ENCODE results near the gene RFESD.

RFESD gene

GRCh38 chr5:95664204-95664786 is 17.7 kb downstream of the RFESD start:
- Mint-ChIP-seq H3K27ac (no peak overlapping the region), H3K27me3 (no peaks in the 10 kb centered on the region), H3K4me1 (no peaks in the 10 kb centered on the region), H3K36me3 (no peaks in the 10 kb centered on the region), H3K4me3 (no peak overlapping the region), H3K9me3 (no peaks in the 10 kb centered on the region)
- DNase-seq = no peak
- ATAC-seq (replicated peaks) = no peak

- ATAC-seq (replicated peaks) = no peak
- Mint-ChIP-seq H3K36me3 (no peaks in the 10 kb centered on the region), H3K4me1 (no peaks in the 10 kb centered on the region)
Observed at GRCh38 chr5:95667061-95667618, 20.6 kb downstream of the RFESD start.

GRCh38 chr5:95667678-95668077 is 21.1 kb downstream of the RFESD start:
- H3K27ac Mint-ChIP-seq = no peak overlapping the region
- H3K36me3 Mint-ChIP-seq = no peaks in the 10 kb centered on the region
- H3K9me3 Mint-ChIP-seq = no peaks in the 10 kb centered on the region
- no peak for ATAC-seq (replicated peaks)
- no peak overlapping the region for H3K4me3 Mint-ChIP-seq
- H3K4me1 Mint-ChIP-seq = no peaks in the 10 kb centered on the region
- H3K27me3 Mint-ChIP-seq = no peaks in the 10 kb centered on the region
- no peak for DNase-seq

More at GRCh38 chr5:95667061-95667618, 20.6 kb downstream of the RFESD start:
- Mint-ChIP-seq H3K27ac (no peak overlapping the region), H3K27me3 (no peaks in the 10 kb centered on the region), H3K9me3 (no peaks in the 10 kb centered on the region), H3K4me3 (no peak overlapping the region)
- no peak for DNase-seq

GRCh38 chr5:95668216-95668615 is 21.6 kb downstream of the RFESD start:
- no peak overlapping the region for H3K4me3 Mint-ChIP-seq
- no peaks in the 10 kb centered on the region for H3K36me3 Mint-ChIP-seq
- no peak for DNase-seq
- no peaks in the 10 kb centered on the region for H3K4me1 Mint-ChIP-seq
- no peaks in the 10 kb centered on the region for H3K27me3 Mint-ChIP-seq
- no peak for ATAC-seq (replicated peaks)
- no peak overlapping the region for H3K27ac Mint-ChIP-seq
- no peaks in the 10 kb centered on the region for H3K9me3 Mint-ChIP-seq

- ATAC-seq (replicated peaks) (no peak), DNase-seq (no peak)
- no peaks in the 10 kb centered on the region for H3K36me3 Mint-ChIP-seq
- no peak overlapping the region for H3K27ac Mint-ChIP-seq
- no peaks in the 10 kb centered on the region for H3K9me3 Mint-ChIP-seq
- no peaks in the 10 kb centered on the region for H3K27me3 Mint-ChIP-seq
- no peaks in the 10 kb centered on the region for H3K4me1 Mint-ChIP-seq
- no peak overlapping the region for H3K4me3 Mint-ChIP-seq
Observed at GRCh38 chr5:95668728-95669127, 22.2 kb downstream of the RFESD start.

GRCh38 chr5:95669540-95669939 is 23.0 kb downstream of the RFESD start:
- ATAC-seq (replicated peaks) = no peak
- no peak for DNase-seq
- Mint-ChIP-seq H3K27me3 (no peaks in the 10 kb centered on the region), H3K9me3 (no peaks in the 10 kb centered on the region), H3K36me3 (no peaks in the 10 kb centered on the region), H3K4me1 (no peaks in the 10 kb centered on the region), H3K27ac (no peak overlapping the region), H3K4me3 (no peak overlapping the region)

- DNase-seq = no peak
- H3K27me3 Mint-ChIP-seq = no peaks in the 10 kb centered on the region
- no peaks in the 10 kb centered on the region for H3K36me3 Mint-ChIP-seq
- no peak overlapping the region for H3K27ac Mint-ChIP-seq
- no peak overlapping the region for H3K4me3 Mint-ChIP-seq
- no peaks in the 10 kb centered on the region for H3K4me1 Mint-ChIP-seq
- no peaks in the 10 kb centered on the region for H3K9me3 Mint-ChIP-seq
- ATAC-seq (replicated peaks) = no peak
Observed at GRCh38 chr5:95669985-95670384, 23.4 kb downstream of the RFESD start.

- ATAC-seq (replicated peaks) (no peak), DNase-seq (no peak)
- Mint-ChIP-seq H3K4me1 (no peaks in the 10 kb centered on the region), H3K27ac (no peak overlapping the region), H3K27me3 (no peaks in the 10 kb centered on the region), H3K4me3 (no peak overlapping the region), H3K36me3 (no peaks in the 10 kb centered on the region), H3K9me3 (no peaks in the 10 kb centered on the region)
Observed at GRCh38 chr5:95670568-95670967, 24.0 kb downstream of the RFESD start.

GRCh38 chr5:95671826-95672225 is 25.2 kb downstream of the RFESD start:
- no peak overlapping the region for H3K27ac Mint-ChIP-seq
- no peaks in the 10 kb centered on the region for H3K4me1 Mint-ChIP-seq
- ATAC-seq (replicated peaks) = no peak
- no peak overlapping the region for H3K4me3 Mint-ChIP-seq
- H3K27me3 Mint-ChIP-seq = no peaks in the 10 kb centered on the region
- no peaks in the 10 kb centered on the region for H3K9me3 Mint-ChIP-seq
- H3K36me3 Mint-ChIP-seq = no peaks in the 10 kb centered on the region
- DNase-seq = no peak

GRCh38 chr5:95672641-95673040 is 26.1 kb downstream of the RFESD start:
- no peaks in the 10 kb centered on the region for H3K4me1 Mint-ChIP-seq
- no peak overlapping the region for H3K27ac Mint-ChIP-seq
- no peaks in the 10 kb centered on the region for H3K9me3 Mint-ChIP-seq
- no peak overlapping the region for H3K4me3 Mint-ChIP-seq
- H3K27me3 Mint-ChIP-seq = no peaks in the 10 kb centered on the region
- DNase-seq = no peak
- no peak for ATAC-seq (replicated peaks)
- H3K36me3 Mint-ChIP-seq = no peaks in the 10 kb centered on the region

GRCh38 chr5:95673081-95673480 is 26.5 kb downstream of the RFESD start:
- H3K27ac Mint-ChIP-seq = no peak overlapping the region
- H3K36me3 Mint-ChIP-seq = no peaks in the 10 kb centered on the region
- no peaks in the 10 kb centered on the region for H3K4me1 Mint-ChIP-seq
- no peak overlapping the region for H3K4me3 Mint-ChIP-seq
- DNase-seq = no peak
- ATAC-seq (replicated peaks) = no peak
- H3K9me3 Mint-ChIP-seq = no peaks in the 10 kb centered on the region
- H3K27me3 Mint-ChIP-seq = no peaks in the 10 kb centered on the region

GRCh38 chr5:95682891-95683290 is 36.3 kb downstream of the RFESD start, which contains the start of gene SPATA9:
TSS of gene SPATA9 (minus strand) at chr5:95682991. CDS start at chr5:95682854, 137 bp downstream.
- DNase-seq (no peak), ATAC-seq (replicated peaks) (no peak)
- no peaks in the 10 kb centered on the region for H3K36me3 Mint-ChIP-seq
- peaks cover 10 to 12% of the 10 kb centered on the region in 2 donors for H3K27me3 Mint-ChIP-seq
- peaks cover 0 to 1% of the 10 kb centered on the region in 2 donors for H3K9me3 Mint-ChIP-seq
- no peak within 1 kb of the TSS for H3K27ac Mint-ChIP-seq
- no peaks in the 10 kb centered on the region for H3K4me1 Mint-ChIP-seq
- H3K4me3 Mint-ChIP-seq = no peak within 1 kb of the TSS

GRCh38 chr5:95684361-95684760 is 37.8 kb downstream of the RFESD start:
- no peak overlapping the region for H3K27ac Mint-ChIP-seq
- H3K4me1 Mint-ChIP-seq = no peaks in the 10 kb centered on the region
- ATAC-seq (replicated peaks) (no peak), DNase-seq (no peak)
- peaks cover 10 to 12% of the 10 kb centered on the region in 2 donors for H3K27me3 Mint-ChIP-seq
- peaks cover 0 to 3% of the 10 kb centered on the region in 2 donors for H3K9me3 Mint-ChIP-seq
- no peak overlapping the region for H3K4me3 Mint-ChIP-seq
- H3K36me3 Mint-ChIP-seq = no peaks in the 10 kb centered on the region

- peaks cover 5 to 8% of the 10 kb centered on the region in 2 donors for H3K27me3 Mint-ChIP-seq
- H3K4me3 Mint-ChIP-seq = no peak overlapping the region
- H3K27ac Mint-ChIP-seq = no peak overlapping the region
- peaks cover 0 to 3% of the 10 kb centered on the region in 2 donors for H3K9me3 Mint-ChIP-seq
- ATAC-seq (replicated peaks) (no peak), DNase-seq (no peak)
- H3K4me1 Mint-ChIP-seq = no peaks in the 10 kb centered on the region
- no peaks in the 10 kb centered on the region for H3K36me3 Mint-ChIP-seq
Observed at GRCh38 chr5:95686651-95687050, 40.1 kb downstream of the RFESD start.

GRCh38 chr5:95689680-95690079 is 43.1 kb downstream of the RFESD start:
- Mint-ChIP-seq H3K4me1 (no peaks in the 10 kb centered on the region), H3K27me3 (no peaks in the 10 kb centered on the region), H3K4me3 (no peak overlapping the region), H3K9me3 (peaks cover 0 to 1% of the 10 kb centered on the region in 2 donors), H3K27ac (no peak overlapping the region), H3K36me3 (no peaks in the 10 kb centered on the region)
- ATAC-seq (replicated peaks) = no peak
- no peak for DNase-seq

All from stimulated activated naive B cell treated with anti-CD40 and anti-IgM and Interleukin-4, amounts not matched to agents 10 μg/mL and 1 μg/mL and 100 μg/mL, for 72 hours (primary cell).